Keratinocyte (primary cell): Measurements from ENCODE around the gene LDB1. TPM values are rescaled to one million over a fixed set of nuclear protein-coding genes. Genes with fewer than 3 reads are reported as not detected.

Source experiments
- DNase-seq: peaks from one replicate; pipeline ENCODE4 v3.0.0-alpha.2; 2011; ENCODE audit warnings: low read depth, missing footprints, low spot score
- FAIRE-seq: peaks from 2 replicates; lab custom pipeline; 2011; peaks lifted over from hg19 to GRCh38; lab: Jason Lieb, UNC
- H2AFZ ChIP-seq: 2 replicates; pipeline ENCODE4 v1.6.0; 2012; ENCODE audit warnings: low read length, control low read depth, inconsistent platforms; ENCODE audit not compliant: control insufficient read depth
- H3K27ac ChIP-seq: 2 replicates; pipeline ENCODE4 v1.5.1; 2011; ENCODE audit warnings: low read length; ENCODE audit not compliant: control insufficient read depth, insufficient read depth
- H3K27me3 ChIP-seq: 3 replicates; pipeline ENCODE4 v1.6.0; 2011; ENCODE audit warnings: low read length; ENCODE audit not compliant: control insufficient read depth, insufficient read depth; ENCODE audit errors: extremely low read depth
- H3K36me3 ChIP-seq, 2 experiments: 2 replicates in 1 of 2; 3 replicates in 1 of 2; pipeline ENCODE4 v1.5.1; 2011; ENCODE audit warnings: low read length in 2 of 2, mild to moderate bottlenecking in 1 of 2; ENCODE audit not compliant: control insufficient read depth in 2 of 2, insufficient read depth in 2 of 2; ENCODE audit errors: extremely low read depth in 1 of 2
- H3K4me1 ChIP-seq: 3 replicates; pipeline ENCODE4 v1.5.1; 2011; ENCODE audit warnings: low read length; ENCODE audit not compliant: control insufficient read depth, insufficient read depth; ENCODE audit errors: extremely low read depth
- H3K4me2 ChIP-seq: 3 replicates; pipeline ENCODE4 v1.6.0; 2011; ENCODE audit warnings: low read depth, low read length; ENCODE audit not compliant: control insufficient read depth, insufficient read depth; ENCODE audit errors: extremely low read depth
- H3K4me3 ChIP-seq, 3 experiments: fragments of 200-600 bp in 1 of 3; sonication (generic) in 1 of 3; 2 replicates in 2 of 3; 3 replicates in 1 of 3; pipeline ENCODE4 v1.5.1; 2011 to 2016; ENCODE audit warnings: low read length in 3 of 3, mild to moderate bottlenecking in 3 of 3, control low read depth in 2 of 3, inconsistent platforms in 1 of 3, low read depth in 1 of 3, mixed read lengths in 1 of 3, mixed run types in 1 of 3, moderate library complexity in 1 of 3; ENCODE audit not compliant: control insufficient read depth in 2 of 3, insufficient read depth in 2 of 3; ENCODE audit errors: extremely low read depth in 1 of 3
- H3K79me2 ChIP-seq: 2 replicates; pipeline ENCODE4 v1.6.0; 2012; ENCODE audit warnings: low read length; ENCODE audit not compliant: control insufficient read depth, insufficient read depth
- H3K9ac ChIP-seq: 3 replicates; pipeline ENCODE4 v1.6.0; 2011; ENCODE audit warnings: low read length; ENCODE audit not compliant: control insufficient read depth, insufficient read depth; ENCODE audit errors: extremely low read depth
- H3K9me1 ChIP-seq: 3 replicates; pipeline ENCODE4 v1.6.0; 2011; ENCODE audit warnings: low read length; ENCODE audit not compliant: control insufficient read depth, insufficient read depth; ENCODE audit errors: extremely low read depth
- H3K9me3 ChIP-seq: 2 replicates; pipeline ENCODE4 v1.5.1; 2012; ENCODE audit warnings: low read depth, low read length; ENCODE audit not compliant: control insufficient read depth
- H4K20me1 ChIP-seq: 3 replicates; pipeline ENCODE4 v1.6.0; 2011; ENCODE audit warnings: low read length; ENCODE audit not compliant: control insufficient read depth, insufficient read depth; ENCODE audit errors: extremely low read depth
- CTCF ChIP-seq, 3 experiments: IDR thresholded peaks in 1 of 3; conservative IDR thresholded peaks in 1 of 3; optimal IDR thresholded peaks in 1 of 3; 2 replicates in 2 of 3; 3 replicates in 1 of 3; pipeline versions ENCODE3 to v1.5.1; 2011; ENCODE audit warnings: low read length in 3 of 3, mild to moderate bottlenecking in 3 of 3, moderate library complexity in 2 of 3, control low read depth in 1 of 3, inconsistent platforms in 1 of 3; ENCODE audit not compliant: insufficient read depth in 2 of 3; ENCODE audit errors: extremely low read depth in 1 of 3
- EZH2 ChIP-seq: IDR thresholded peaks from one replicate; pipeline ENCODE4 v1.6.1; 2012; ENCODE audit warnings: inconsistent platforms, mild to moderate bottlenecking, low read length, moderate library complexity
- dilution Hi-C: fragments of 300-500 bp; cut with MboI; formaldehyde crosslinking; loops from one replicate; pipeline ENCODE4 v1.7.0; 2020; ENCODE audit warnings: low sequenced_read_pairs; ENCODE audit not compliant: extremely low pct_ligation_motif_present
- polyA plus RNA-seq, 5 experiments: library from polyadenylated mRNA; depleted of rRNA in 3 of 5; stranded (reverse) in 3 of 5; stranded (forward) in 1 of 5; unstranded in 1 of 5; fragments of >200 nt; gene quantifications; 1 replicate in 1 of 5; 2 replicates in 3 of 5; 3 replicates in 1 of 5; pipeline versions ENCODE4 v1.2.1 to v1.2.3, GENCODE V29; 2011 to 2012; ENCODE audit warnings: missing spikeins in 2 of 5, low read depth in 1 of 5, low replicate concordance in 1 of 5
- small RNA-seq, 3 experiments: library from RNA; depleted of rRNA; stranded (forward); fragments of <200 nt; gene quantifications; one replicate each; pipeline ENCODE3, GENCODE V24; 2012; ENCODE audit warnings: low read depth in 3 of 3, low replicate concordance in 1 of 3; ENCODE audit not compliant: insufficient read length in 3 of 3

The LDB1 gene
- polyA plus RNA-seq, 1 donor (not counting 4 experiments of a cell fraction or from before 2014, with no cell fraction given) = 97.3 TPM

GRCh38 chr10:102064503-102064867 is 55.7 kb downstream of the LDB1 start:
- DNase-seq (no peak), FAIRE-seq (peak; percentile 17)
- H3K4me2 ChIP-seq = peak overlapping the region; percentile 90
- H3K9me1 ChIP-seq = no peaks in the 10 kb centered on the region
- dilution Hi-C loops = no loop called here
- H3K27me3 ChIP-seq = no peaks in the 10 kb centered on the region
- H3K9ac ChIP-seq = peak overlapping the region; percentile 86
- H3K4me1 ChIP-seq = peaks cover 22% of the 10 kb centered on the region
- peaks cover 37% of the 10 kb centered on the region for H3K79me2 ChIP-seq
- TF ChIP-seq CTCF (optimal IDR thresholded peaks at IDR 0.05 in 1 of 3, IDR thresholded peaks at IDR 0.05 in 1 of 3, conservative IDR thresholded peaks at IDR 0.05 in 1 of 3; ENCODE audit: extremely low read depth in 1 of 3, insufficient read depth in 2 of 3, low read length in 3 of 3) (no peak), EZH2 (no peak)
- H4K20me1 ChIP-seq = peaks cover 2% of the 10 kb centered on the region
- H3K9me3 ChIP-seq = no peaks in the 10 kb centered on the region
- peak overlapping the region; percentile 59 for H2AFZ ChIP-seq
- H3K4me3 ChIP-seq = no peak overlapping the region
- peak overlapping the region; percentile 69 for H3K27ac ChIP-seq
- H3K36me3 ChIP-seq = peaks cover 1 to 19% of the 10 kb centered on the region in 2 experiments

- TF ChIP-seq EZH2 (no peak), CTCF (optimal IDR thresholded peaks at IDR 0.05 in 1 of 3, IDR thresholded peaks at IDR 0.05 in 1 of 3, conservative IDR thresholded peaks at IDR 0.05 in 1 of 3; ENCODE audit: extremely low read depth in 1 of 3, insufficient read depth in 2 of 3, low read length in 3 of 3) (no peak)
- H3K9me3 ChIP-seq = no peaks in the 10 kb centered on the region
- H3K27me3 ChIP-seq = no peaks in the 10 kb centered on the region
- H3K9me1 ChIP-seq = no peaks in the 10 kb centered on the region
- H3K4me2 ChIP-seq = no peak overlapping the region
- H3K4me1 ChIP-seq = peaks cover 4% of the 10 kb centered on the region
- H3K36me3 ChIP-seq = no peaks in the 10 kb centered on the region
- no peak overlapping the region for H3K27ac ChIP-seq
- no peak overlapping the region for H2AFZ ChIP-seq
- H3K79me2 ChIP-seq = peaks cover 7% of the 10 kb centered on the region
- DNase-seq = no peak
- dilution Hi-C loops = no loop called here
- H4K20me1 ChIP-seq = no peaks in the 10 kb centered on the region
- FAIRE-seq = no peak
- no peak overlapping the region for H3K9ac ChIP-seq
- no peak overlapping the region for H3K4me3 ChIP-seq
Observed at GRCh38 chr10:102059987-102060386, 60.2 kb downstream of the LDB1 start.

Small RNA genes lying within 50 kb of the gene (small RNA-seq; reads per million reads assigned to genes)
- gene AL500527.1 (0 reads per million in 3 experiments), gene AL500527.2 (0 reads per million in 3 experiments)

Other genes starting within 250 kb of the LDB1 start
- 23.2 to 25.3 TPM (median 25.2 TPM) in 3 replicates for gene ARMH3, start 64.2 kb downstream of the LDB1 start, polyA plus RNA-seq
- gene HPS6, start 55.0 kb downstream of the LDB1 start, polyA plus RNA-seq = 8.6 to 15.7 TPM (median 13.3 TPM) in 3 replicates
- 12.9 to 31.0 TPM (median 17.9 TPM) in 3 replicates for gene PPRC1, start 12.7 kb upstream of the LDB1 start, polyA plus RNA-seq
- 76.2 to 195 TPM (median 126 TPM) in 3 replicates for gene NOLC1, start 32.0 kb upstream of the LDB1 start, polyA plus RNA-seq
- 0.10 to 0.42 TPM (median 0.26 TPM) in 3 replicates for gene ELOVL3, start 105.9 kb upstream of the LDB1 start, polyA plus RNA-seq
- gene PITX3, start 121.1 kb upstream of the LDB1 start, polyA plus RNA-seq = not detected in 3 replicates
- 14.7 to 27.0 TPM (median 17.4 TPM) in 3 replicates for gene GBF1, start 125.2 kb upstream of the LDB1 start, polyA plus RNA-seq